ENCODE data around the gene DOK4. TPM values are rescaled to one million over a fixed set of nuclear protein-coding genes. Genes with fewer than 3 reads are reported as not detected.

The DOK4 gene
- total and polyA plus RNA-seq, 2 donors (not counting 1 experiment from before 2014, with no cell fraction given) = 1.6 to 2.5 TPM

- no peak overlapping the region for H3K4me3 ChIP-seq (ENCODE audit: control extremely low read depth in 1 of 5, extremely low read depth in 1 of 5, insufficient read depth in 1 of 5, low read depth in 2 of 5, low read length in 4 of 5)
- ATAC-seq (ENCODE audit: low read depth) = peak; percentile 93
- H3K79me2 ChIP-seq (ENCODE audit: control insufficient read depth, insufficient read depth, low read length) = no peaks in the 10 kb centered on the region
- H3K9me3 ChIP-seq (ENCODE audit: control extremely low read depth in 1 of 3, control insufficient read depth in 2 of 3, insufficient read depth in 1 of 3, low read length in 2 of 3) = no peaks in the 10 kb centered on the region
- no peaks in the 10 kb centered on the region for H4K20me1 ChIP-seq (ENCODE audit: control insufficient read depth, insufficient read depth, low read length, poor library complexity, severe bottlenecking)
- peak overlapping the region; percentile 34 for H3K9ac ChIP-seq (ENCODE audit: low read length)
- no peak overlapping the region for H3K27ac ChIP-seq (ENCODE audit: low read length in 2 of 2)
- H3K27me3 ChIP-seq (replicated peaks in 1 of 4; ENCODE audit: control extremely low read depth in 1 of 4, control insufficient read depth in 3 of 4, insufficient read depth in 4 of 4, low read length in 3 of 4) = peaks cover 0 to 13% (median 0%) of the 10 kb centered on the region in 4 experiments
- TF ChIP-seq EZH2 (IDR thresholded peaks at IDR 0.05; ENCODE audit: borderline replicate concordance, insufficient read depth, low read depth, low read length, poor library complexity, severe bottlenecking) = no peak
- TF ChIP-seq, protein P1, sequence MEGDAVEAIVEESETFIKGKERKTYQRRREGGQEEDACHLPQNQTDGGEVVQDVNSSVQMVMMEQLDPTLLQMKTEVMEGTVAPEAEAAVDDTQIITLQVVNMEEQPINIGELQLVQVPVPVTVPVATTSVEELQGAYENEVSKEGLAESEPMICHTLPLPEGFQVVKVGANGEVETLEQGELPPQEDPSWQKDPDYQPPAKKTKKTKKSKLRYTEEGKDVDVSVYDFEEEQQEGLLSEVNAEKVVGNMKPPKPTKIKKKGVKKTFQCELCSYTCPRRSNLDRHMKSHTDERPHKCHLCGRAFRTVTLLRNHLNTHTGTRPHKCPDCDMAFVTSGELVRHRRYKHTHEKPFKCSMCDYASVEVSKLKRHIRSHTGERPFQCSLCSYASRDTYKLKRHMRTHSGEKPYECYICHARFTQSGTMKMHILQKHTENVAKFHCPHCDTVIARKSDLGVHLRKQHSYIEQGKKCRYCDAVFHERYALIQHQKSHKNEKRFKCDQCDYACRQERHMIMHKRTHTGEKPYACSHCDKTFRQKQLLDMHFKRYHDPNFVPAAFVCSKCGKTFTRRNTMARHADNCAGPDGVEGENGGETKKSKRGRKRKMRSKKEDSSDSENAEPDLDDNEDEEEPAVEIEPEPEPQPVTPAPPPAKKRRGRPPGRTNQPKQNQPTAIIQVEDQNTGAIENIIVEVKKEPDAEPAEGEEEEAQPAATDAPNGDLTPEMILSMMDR (IDR thresholded peaks at IDR 0.05) = peak; percentile 87
- WGBS (ENCODE audit: insufficient coverage) = 0% methylated on average over 12 of the region's 12 CpGs
- Mint-ChIP-seq H3K27me3 (peaks cover 9% of the 10 kb centered on the region), H3K4me3 (peak overlapping the region; percentile 65), H3K4me1 (peaks cover 33% of the 10 kb centered on the region), H3K9me3 (ENCODE audit: insufficient read depth) (no peaks in the 10 kb centered on the region), H3K27ac (peak overlapping the region; percentile 7)
- H3K4me1 ChIP-seq (ENCODE audit: control insufficient read depth in 2 of 2, insufficient read depth in 2 of 2, low read length in 2 of 2) = peaks cover 33 to 48% of the 10 kb centered on the region in 2 donors
- H3K4me2 ChIP-seq (replicated peaks; ENCODE audit: low read depth, low read length, poor library complexity, severe bottlenecking) = peak overlapping the region; percentile 57
- POLR2A ChIA-PET = interaction anchor here (0.8 kb wide), 1 partner anchor 28 kb away, joined by 17 read pairs; no protein-coding TSS in a partner anchor
- H2AFZ ChIP-seq (ENCODE audit: insufficient read depth, low read depth, low read length, poor library complexity, severe bottlenecking) = peak overlapping the region; percentile 18
- intact Hi-C loops (cut with micrococcal nuclease) = loop anchor here (5.0 kb wide), 1 partner anchor 101 kb away; no protein-coding TSS in a partner anchor
- CTCF ChIA-PET = interaction anchor here (0.6 to 2.2 kb wide), 8 partner anchors 10 to 293 kb away, joined by 3 to 14 read pairs (median 4); partner anchors contain the start of genes CCDC102A, DOK4 and POLR2C
- peaks cover 0 to 17% of the 10 kb centered on the region in 2 experiments for H3K36me3 ChIP-seq (replicated peaks in 1 of 2; ENCODE audit: control extremely low read depth in 1 of 2, control insufficient read depth in 1 of 2, extremely low read depth in 1 of 2, insufficient read depth in 2 of 2, low read length in 1 of 2)
- DNase-seq = peak; percentile 78
Observed at GRCh38 chr16:57475711-57476339, 10.5 kb downstream of the DOK4 start.
